ENCODE results near the gene F11R.

DNA sequence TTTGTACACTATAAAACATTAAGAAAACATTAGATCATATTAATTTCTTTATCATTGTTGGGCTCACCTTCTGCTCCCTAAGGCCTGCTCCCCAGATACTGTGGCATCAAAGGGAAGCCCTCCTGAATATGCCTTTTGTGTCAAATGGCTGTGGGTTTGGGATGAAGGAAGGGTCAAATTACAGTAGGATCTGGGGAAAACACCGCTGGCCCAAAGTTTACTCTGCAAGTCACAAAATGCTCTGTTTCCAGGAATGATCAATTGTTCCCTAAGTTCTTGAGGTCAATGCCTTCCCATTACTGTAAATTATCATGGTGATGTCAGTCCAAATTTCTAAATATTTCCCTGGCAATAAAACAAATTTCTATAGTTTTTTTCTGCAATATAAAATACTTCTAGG, 59.5 kb downstream of the F11R start:
- TF ChIP-seq CTCF (IDR thresholded peaks at IDR 0.05) (no peak), EP300 (IDR thresholded peaks at IDR 0.05) (no peak)
